GM21528 (cell line): Measurements from ENCODE around the gene MAP3K3.
"Not testable (repeated sequence)": the region's sequence is repeated elsewhere in the genome, so short reads cannot be mapped to it uniquely, and the experiment has no call there.

Experiments used
- ATAC-seq: cut with Tn5 transposase; IDR thresholded peaks from one replicate; pipeline ENCODE4 v1.9.1; 2021; ENCODE audit warnings: mild to moderate bottlenecking, moderate library complexity; ENCODE audit not compliant: unreplicated experiment, low FRiP score

Gene MAP3K3

DNA sequence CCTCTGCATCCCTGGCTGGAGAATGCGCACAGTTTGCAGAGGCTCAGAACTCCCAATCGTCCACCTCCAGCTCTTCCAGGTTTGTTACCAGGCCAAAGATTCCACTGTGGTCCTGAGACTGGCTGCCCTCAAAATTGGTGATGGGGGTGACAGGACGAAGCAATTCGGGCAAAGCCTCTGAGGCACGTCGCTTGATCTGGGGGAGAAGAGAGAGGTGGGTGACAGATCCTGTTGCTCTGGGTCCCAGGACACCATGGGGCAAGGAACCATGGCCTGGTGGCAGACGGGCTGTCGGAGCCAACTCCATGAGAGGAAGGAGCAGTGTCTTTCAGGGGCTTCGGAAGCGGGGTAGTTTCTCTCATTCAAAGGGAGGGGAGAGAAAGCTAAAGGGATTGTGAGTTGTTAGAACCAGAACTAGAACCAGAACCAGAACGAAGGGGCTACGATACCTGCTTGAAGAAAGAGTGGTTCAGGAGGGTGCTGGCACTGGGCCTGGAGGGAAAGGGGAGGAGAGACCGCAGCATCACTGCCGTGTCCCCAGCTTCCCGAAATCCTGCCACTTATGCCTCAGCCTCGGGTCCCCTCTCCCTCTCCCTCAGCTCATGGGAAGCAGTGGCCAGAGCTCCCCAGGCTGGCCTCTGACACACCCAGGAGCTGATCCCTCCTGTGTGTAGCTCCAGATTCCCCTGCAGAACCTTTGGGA is 81.5 kb downstream of the MAP3K3 start:
- ATAC-seq = no peak

DNA sequence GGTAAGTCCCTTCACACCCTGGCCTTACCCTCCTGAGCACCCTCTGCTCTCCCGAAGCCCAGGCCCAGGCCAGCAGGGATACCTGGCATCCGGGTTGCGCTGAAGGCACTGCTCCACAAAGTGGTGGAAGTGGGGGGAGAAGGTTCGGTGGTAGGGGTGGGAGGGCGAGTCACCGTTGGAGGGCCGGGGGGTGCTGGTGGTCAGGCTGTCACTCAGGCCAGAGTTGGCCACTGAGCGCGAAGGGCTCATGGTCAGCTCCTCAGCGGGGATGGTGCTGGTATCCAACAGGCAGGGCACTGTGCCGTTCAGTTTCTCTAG is 82.0 kb downstream of the MAP3K3 start:
- ATAC-seq = no peak

DNA sequence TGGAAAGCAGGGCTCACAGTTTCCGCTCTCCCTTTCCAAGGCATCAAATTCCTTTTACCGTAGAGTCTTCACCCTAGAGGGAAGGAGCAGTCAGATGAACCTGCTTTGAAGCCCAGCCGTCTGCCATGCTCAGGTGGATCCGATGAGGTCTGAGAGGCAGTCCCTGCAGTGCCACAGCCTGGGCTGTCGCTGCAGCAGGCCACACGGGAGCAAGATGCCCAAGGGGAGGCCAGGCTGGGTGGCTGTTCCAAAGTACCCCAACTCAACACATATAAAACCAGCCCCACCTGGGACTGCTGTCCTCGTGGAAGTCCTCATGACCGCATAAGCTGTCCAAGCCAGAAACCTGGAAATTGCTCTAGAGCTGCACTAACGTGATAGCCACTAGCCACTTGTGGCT is 82.6 kb downstream of the MAP3K3 start:
- no peak for ATAC-seq

DNA sequence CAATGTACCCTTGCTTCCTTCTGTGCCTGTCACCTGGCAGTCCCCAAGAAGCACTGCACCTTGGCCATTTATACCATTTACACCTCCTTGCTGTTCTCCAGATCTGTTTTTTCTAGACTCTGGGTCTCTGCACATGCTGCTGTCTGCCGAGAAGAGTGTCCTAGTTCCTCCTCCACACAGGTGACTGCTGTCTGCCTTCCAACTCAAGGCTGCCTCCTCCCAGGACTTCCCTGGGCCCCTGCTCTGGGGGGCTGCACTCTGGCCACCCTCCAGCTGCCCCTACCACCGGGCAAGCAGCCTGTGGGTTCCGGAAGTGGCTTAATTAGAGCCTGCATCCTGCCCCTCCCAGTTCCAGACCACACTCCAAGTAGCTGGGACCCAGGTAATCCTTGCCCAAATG is 83.4 kb downstream of the MAP3K3 start:
- ATAC-seq = no peak

DNA sequence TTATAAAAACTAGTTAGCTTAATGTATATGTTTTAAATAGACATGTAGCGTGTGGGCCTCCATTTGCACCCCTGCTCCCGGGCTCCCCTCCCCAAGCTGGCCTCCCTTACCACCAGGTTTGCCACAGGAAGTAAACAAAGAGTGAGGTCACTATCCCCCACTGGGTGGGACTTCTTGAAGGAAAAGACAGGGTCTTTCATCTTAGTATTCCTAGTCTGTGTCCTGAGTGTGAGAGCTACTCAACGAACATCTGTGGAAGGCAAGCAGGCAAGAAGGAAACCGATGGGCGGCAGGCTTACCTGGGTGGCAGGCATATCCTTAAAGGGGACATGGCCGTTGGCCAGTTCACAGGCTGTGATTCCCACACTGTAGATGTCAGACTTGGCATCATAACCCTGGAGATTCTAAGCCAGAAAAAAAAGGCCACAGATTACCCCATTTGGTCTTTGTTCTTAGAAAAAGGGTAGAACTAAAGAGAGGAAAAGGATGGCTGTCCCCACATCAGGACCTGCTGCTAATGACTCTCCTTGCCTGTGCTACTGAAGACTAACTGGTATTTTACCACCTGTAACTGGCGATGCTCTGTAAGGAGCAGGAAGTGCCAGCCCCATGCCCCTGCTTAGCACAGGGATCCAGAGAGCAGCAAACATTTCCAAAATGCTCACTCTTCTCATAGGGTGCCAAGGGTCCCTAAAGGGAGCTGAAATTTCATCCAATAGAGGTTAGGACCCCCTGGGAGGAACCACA is 84.3 kb downstream of the MAP3K3 start:
- no peak for ATAC-seq

DNA sequence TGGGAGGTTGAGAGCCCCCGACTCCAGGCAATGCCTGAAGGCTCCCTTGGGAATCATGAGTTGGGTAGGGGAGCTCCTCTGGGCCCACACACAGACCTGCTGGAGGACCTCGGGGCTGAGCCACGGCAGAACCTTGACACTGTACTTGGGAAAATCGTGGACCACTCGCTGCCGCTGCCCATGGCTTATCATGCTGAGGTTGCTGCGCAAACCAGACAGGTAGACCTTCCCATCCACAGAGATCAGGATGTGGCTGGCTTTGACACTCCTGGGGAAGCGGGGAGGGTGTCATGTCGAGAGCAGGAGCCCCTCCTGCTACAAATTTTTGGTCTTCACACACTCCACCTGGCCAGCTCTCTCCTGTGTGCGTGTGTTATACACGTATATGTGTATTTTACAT is 84.9 kb downstream of the MAP3K3 start:
- ATAC-seq = no peak

DNA sequence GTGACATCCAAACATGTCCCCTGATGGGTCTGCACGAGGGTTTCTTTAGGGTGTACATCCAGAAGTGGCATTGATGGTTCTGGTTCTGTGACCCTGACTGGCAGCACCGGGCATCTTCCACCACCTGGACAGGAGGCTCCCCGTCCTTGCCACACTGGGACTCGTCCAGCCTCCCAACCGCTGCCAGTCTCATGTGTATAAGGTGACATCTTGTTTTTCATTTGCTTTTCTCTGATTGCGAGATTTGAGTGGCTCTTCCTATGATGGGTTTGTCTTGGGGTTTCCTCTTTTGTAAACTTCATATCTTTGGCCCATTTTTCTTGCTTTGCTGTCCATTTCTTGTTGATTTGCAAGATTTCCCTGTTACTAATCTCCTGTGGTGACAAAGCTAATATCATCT is 86.9 kb downstream of the MAP3K3 start:
- ATAC-seq = no peak

DNA sequence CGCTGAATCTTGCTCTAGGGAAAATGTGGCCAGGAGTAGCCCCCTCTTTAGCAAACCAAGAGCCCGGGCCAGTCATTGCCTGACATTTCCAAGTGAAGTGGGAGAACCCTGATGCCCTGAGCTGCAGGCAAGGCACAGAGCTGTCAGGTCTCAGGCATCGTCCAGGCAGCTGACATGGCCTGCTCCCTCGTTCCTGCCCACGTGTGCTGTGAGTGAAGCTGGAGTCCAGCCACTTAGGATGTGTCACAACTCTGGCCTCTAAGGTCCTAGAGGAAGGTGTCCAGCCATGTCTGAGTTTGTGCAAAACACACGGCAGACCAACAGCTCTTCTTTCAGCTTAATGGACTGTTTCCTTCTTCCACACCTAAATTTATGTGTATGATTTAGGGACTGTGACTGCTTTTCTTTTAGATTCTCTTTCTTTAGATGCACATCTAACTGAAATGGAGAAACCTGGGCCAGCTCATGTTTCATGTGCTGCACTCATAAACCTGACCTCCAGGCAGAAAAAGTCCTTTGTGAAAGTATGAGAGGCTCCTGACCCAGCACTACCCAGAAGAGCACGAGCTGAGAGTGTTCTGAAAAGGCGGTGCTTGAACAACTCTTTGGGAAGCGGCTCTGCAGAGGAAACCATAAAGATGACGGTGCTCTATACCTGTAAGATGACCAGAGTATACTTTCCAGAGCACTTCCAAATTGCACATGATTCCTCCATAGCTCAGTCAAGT is 92.5 kb downstream of the MAP3K3 start:
- no peak for ATAC-seq

DNA sequence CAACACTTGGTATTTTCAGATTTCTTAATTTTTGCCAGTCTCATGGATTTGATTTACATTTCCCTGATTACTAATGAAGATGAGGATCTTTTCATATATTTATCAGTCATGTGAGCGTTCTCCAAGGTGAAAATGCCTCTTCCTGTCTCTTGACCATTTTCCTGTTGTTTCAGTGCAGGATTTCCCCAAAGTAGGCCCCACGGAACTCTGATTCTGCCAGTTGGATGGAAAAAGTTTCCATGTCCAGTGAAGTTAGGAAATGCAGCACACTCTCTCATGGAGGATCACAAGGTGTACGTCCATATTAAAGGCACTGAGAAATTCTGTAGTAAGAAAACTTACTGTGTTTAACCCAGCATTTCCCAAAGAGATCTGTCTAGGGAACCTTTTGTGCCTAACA is 94.2 kb downstream of the MAP3K3 start:
- ATAC-seq = no peak

DNA sequence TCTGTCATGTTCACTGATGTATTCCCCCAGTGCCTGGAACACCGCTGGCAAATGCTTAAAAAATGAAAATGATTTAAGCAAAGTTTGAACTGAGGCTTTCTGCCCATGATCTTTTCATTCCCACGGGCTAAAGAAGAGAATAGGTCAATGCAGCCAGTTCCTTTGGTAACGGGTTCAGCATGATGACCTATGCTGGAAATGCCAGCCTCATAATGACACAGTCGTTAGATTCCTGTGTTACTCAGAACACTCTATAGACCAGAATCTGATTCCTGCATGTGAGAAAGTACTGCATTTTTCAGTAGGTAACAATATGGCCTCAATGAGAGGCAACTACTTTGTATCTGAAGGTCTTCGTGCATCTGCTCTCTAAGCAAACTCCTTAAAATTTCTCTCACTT is 96.8 kb downstream of the MAP3K3 start:
- no peak for ATAC-seq

DNA sequence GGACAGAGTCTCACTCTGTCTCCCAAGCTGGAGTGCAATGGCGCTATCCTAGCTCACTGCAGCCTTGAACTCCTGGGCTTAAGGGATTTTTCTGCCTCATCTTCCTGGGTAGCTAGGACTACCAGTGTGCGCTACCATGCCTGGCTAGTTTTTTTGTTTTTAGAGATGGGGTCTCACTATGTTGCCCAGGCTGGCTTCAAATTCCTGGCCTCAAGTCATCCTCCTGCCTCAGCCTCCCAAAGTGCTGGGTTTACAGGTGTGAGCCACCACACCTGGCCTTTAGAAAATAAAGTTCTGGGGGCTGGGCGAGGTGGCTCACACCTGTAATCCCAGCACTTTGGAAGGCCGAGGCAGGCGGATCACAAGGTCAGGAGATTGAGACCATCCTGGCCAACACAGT is 98.0 kb downstream of the MAP3K3 start:
- not testable (repeated sequence) for ATAC-seq

DNA sequence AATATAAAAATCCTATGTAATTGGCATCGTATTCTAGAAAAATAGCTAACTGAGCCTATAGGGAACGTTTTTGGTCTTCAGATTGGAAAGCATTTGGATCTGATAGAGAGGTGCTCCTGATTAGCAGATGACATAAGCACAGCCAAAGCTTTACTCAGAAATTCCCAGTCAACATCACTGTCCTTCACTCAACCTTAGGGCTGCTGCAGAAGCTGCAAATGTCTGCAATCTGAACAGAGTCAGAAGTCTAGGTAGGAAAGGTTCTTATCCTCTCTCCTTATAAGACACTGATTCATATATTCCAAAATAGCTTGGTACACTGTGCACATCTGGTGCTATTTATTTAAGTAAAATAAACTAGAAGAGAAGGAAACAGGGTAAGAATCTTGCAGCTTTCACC is 100.2 kb downstream of the MAP3K3 start:
- no peak for ATAC-seq

DNA sequence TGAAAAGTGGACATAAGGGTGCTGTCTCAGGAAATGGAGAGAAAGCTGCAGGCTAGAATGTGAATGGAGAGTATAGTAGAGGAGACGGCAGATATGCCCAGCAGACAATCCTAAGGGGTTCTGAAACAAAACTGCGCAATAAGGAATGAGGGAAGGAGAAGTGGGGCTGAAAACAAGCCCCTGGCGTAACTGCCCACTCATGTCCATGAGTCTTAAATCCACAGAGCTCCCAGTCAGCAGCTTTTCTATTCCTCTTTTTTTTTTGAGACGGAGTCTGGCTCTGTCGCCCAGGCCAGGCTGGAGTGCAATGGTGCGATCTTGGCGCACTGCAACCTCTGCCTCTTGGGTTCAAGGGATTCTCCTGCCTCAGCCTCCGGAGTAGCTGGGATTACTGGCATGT is 113.5 kb downstream of the MAP3K3 start:
- no peak for ATAC-seq

DNA sequence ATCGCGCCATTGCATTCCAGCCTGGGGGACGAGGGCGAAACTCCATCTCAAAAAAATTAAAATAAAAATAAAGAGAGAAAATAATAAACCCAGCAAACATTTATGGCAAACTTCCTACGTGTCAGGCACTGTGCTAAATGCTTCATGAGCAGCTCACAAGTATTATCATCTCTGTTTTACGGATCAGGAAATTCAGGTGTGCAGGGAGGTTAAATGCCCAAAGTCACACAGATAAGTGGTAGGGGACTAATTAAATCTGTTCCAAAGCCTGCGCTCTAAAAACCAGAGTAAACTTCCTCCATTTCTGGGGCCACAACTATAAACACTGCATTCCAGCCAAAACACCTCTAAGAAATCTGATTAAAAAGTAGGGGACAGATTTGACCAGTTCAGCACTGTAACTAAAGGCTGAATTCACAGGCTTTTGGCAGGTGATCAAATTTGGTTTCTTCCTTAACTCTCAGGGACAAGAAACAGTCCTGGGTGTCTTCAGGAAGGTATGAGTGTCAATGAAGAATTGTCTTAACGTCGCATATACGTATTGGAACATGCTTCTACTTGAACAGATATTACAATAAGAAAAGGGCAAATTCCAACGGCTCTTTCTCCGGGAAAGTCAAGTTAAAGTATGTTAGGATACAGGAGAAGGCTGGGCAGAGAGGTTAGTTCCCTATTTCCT is 118.4 kb downstream of the MAP3K3 start:
- ATAC-seq = no peak

DNA sequence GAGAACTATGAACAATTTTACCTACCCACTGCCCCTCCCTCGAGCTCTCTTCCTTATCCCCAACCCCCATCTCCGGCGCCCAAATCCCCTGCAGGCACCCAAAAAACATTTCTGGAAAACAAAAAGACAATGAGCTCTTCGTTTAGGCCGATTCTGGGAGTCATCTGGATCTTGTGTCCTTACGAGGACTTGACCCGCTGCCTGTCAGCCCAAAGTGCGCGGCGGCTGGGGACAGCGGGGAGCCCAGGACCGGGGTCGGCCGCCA is 118.9 kb downstream of the MAP3K3 start:
- ATAC-seq = peak; percentile 7

DNA sequence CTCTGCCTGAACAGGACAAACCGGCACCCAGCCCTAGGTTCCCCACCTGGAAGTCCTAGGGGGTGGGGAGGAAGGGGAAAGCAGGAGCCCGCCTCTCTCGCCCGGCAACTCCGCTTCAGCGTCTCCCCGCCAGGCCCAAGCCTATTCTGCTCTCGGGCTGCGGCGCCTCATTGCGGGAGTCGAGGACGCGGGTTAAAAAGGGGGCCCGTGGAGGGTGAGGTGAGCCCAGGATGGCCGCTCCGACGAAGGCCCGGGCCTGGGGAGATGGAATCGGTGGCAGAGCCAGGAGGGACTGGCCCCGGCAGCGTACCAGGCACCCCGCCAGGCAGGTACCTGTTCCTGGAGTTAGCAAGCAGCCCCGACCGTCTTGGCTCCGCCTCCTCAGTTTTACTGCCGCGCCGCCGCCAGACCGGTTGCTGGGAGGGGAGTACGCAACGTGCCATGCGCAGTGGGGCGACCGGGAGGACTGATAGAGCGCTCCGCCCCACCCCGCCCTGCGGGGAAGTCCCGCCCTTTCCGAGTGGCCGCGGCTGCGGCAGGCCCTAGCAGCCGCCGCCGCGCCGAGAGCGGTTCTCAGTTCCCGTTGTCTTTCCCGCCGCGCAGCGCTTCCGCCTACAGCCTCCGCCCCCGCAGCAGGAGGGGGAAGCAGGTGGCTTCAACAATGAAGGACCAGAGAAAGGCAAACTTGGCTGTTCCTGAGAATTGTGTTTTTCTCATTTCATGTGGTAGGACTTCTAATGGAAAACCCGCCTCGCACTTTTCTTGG is 119.4 kb downstream of the MAP3K3 start, which contains the start of gene STRADA:
STRADA (minus strand) TSS at position 392 of the 766 bp plus-strand sequence. CDS start 13,430 bp downstream, outside the sequence.
- ATAC-seq = peak; percentile 78
